H9 (cell line): ENCODE results near the gene ELK1. TPM values are rescaled to one million over a fixed set of nuclear protein-coding genes. Genes with fewer than 3 reads are reported as not detected.

Experiments
- DNase-seq: peaks from one replicate; pipeline ENCODE4 v3.0.0-alpha.2; 2017
- H2AFZ ChIP-seq: one replicate; pipeline ENCODE4 v1.6.1; 2013; ENCODE audit warnings: mild to moderate bottlenecking, low read length, control low read depth, moderate library complexity
- H2AK5ac ChIP-seq: 2 replicates; pipeline ENCODE4 v1.6.1; 2013; ENCODE audit warnings: low read length, control low read depth, mixed read lengths; ENCODE audit not compliant: insufficient read length
- H2BK120ac ChIP-seq: one replicate; pipeline ENCODE4 v1.6.1; 2013; ENCODE audit warnings: low read depth, mild to moderate bottlenecking, low read length, control low read depth, inconsistent platforms; ENCODE audit not compliant: poor library complexity, severe bottlenecking
- H2BK12ac ChIP-seq: 2 replicates; pipeline ENCODE4 v1.6.1; 2013; ENCODE audit warnings: low read length, control low read depth, mixed read lengths, low read depth; ENCODE audit not compliant: insufficient read length
- H2BK15ac ChIP-seq: 2 replicates; pipeline ENCODE4 v1.6.1; 2013; ENCODE audit warnings: low read depth, low read length, control low read depth
- H2BK20ac ChIP-seq: one replicate; pipeline ENCODE4 v1.6.1; 2013; ENCODE audit warnings: low read depth, mild to moderate bottlenecking, low read length, control low read depth, inconsistent platforms; ENCODE audit not compliant: poor library complexity, severe bottlenecking
- H2BK5ac ChIP-seq: 2 replicates; pipeline ENCODE4 v1.6.1; 2013; ENCODE audit warnings: low read length, control low read depth, mixed read lengths; ENCODE audit not compliant: insufficient read length
- H3K14ac ChIP-seq: 2 replicates; pipeline ENCODE4 v1.6.1; 2013; ENCODE audit warnings: low read length, control low read depth; ENCODE audit not compliant: insufficient read depth
- H3K18ac ChIP-seq: 2 replicates; pipeline ENCODE4 v1.6.1; 2013; ENCODE audit warnings: low read depth, mild to moderate bottlenecking, mixed read lengths, low read length, control low read depth; ENCODE audit not compliant: insufficient read length
- H3K23ac ChIP-seq: 2 replicates; pipeline ENCODE4 v1.6.1; 2013; ENCODE audit warnings: low read length, control low read depth, mixed read lengths, low read depth; ENCODE audit not compliant: insufficient read length
- H3K23me2 ChIP-seq: 2 replicates; pipeline ENCODE4 v1.6.1; 2013; ENCODE audit warnings: low read depth, mild to moderate bottlenecking, mixed read lengths, low read length, control low read depth; ENCODE audit not compliant: insufficient read length, poor library complexity, severe bottlenecking
- H3K27ac ChIP-seq: 2 replicates; pipeline ENCODE4 v1.5.1; 2013; ENCODE audit warnings: low read length, control low read depth, mixed read lengths, low read depth; ENCODE audit not compliant: insufficient read length
- H3K27me3 ChIP-seq: 2 replicates; pipeline ENCODE4 v1.6.1; 2013; ENCODE audit warnings: low read length, control low read depth, inconsistent platforms; ENCODE audit not compliant: insufficient read depth
- H3K4ac ChIP-seq: 2 replicates; pipeline ENCODE4 v1.6.1; 2013; ENCODE audit warnings: low read depth, mild to moderate bottlenecking, control low read depth, inconsistent platforms, low read length, moderate library complexity
- H3K4me1 ChIP-seq: 2 replicates; pipeline ENCODE4 v1.6.1; 2013; ENCODE audit warnings: low read length, control low read depth, inconsistent platforms; ENCODE audit not compliant: insufficient read depth
- H3K4me2 ChIP-seq: 2 replicates; pipeline ENCODE4 v1.6.1; 2013; ENCODE audit warnings: low read length, control low read depth, mixed read lengths; ENCODE audit not compliant: insufficient read length, insufficient read depth
- H3K56ac ChIP-seq: 2 replicates; pipeline ENCODE4 v1.6.1; 2013; ENCODE audit warnings: low read depth, mild to moderate bottlenecking, mixed read lengths, low read length, control low read depth; ENCODE audit not compliant: insufficient read length
- H3K79me1 ChIP-seq: 2 replicates; pipeline ENCODE4 v1.6.1; 2013; ENCODE audit warnings: low read depth, mild to moderate bottlenecking, moderate library complexity, low read length, control low read depth, inconsistent platforms; ENCODE audit not compliant: insufficient read depth, poor library complexity, severe bottlenecking
- H3K79me2 ChIP-seq: 2 replicates; pipeline ENCODE4 v1.6.1; 2013; ENCODE audit warnings: low read length, control low read depth, inconsistent platforms; ENCODE audit not compliant: insufficient read depth
- H3K9ac ChIP-seq: 2 replicates; pipeline ENCODE4 v1.6.1; 2013; ENCODE audit warnings: low read length, control low read depth, mixed read lengths; ENCODE audit not compliant: insufficient read length; ENCODE audit errors: extremely low read depth
- H3K9me3 ChIP-seq: one replicate; pipeline ENCODE4 v1.6.1; 2013; ENCODE audit warnings: low read depth, low read length, inconsistent platforms; ENCODE audit not compliant: control insufficient read depth
- H3T11ph ChIP-seq: one replicate; pipeline ENCODE4 v1.6.1; 2013; ENCODE audit warnings: mild to moderate bottlenecking, low read length, control low read depth, inconsistent platforms
- H4K20me1 ChIP-seq: one replicate; pipeline ENCODE4 v1.6.1; 2013; ENCODE audit not compliant: control insufficient read depth, insufficient read length, insufficient read depth
- H4K5ac ChIP-seq: 2 replicates; pipeline ENCODE4 v1.6.1; 2013; ENCODE audit warnings: low read depth, mild to moderate bottlenecking, mixed read lengths, low read length, control low read depth; ENCODE audit not compliant: insufficient read length
- H4K8ac ChIP-seq: replicated peaks from 2 replicates; pipeline ENCODE4 v1.6.1; 2013; ENCODE audit warnings: low read length, control low read depth, mixed read lengths, low read depth; ENCODE audit not compliant: insufficient read length
- H4K91ac ChIP-seq: 2 replicates; pipeline ENCODE4 v1.6.1; 2013; ENCODE audit warnings: low read depth, mild to moderate bottlenecking, moderate library complexity, mixed read lengths, low read length, control low read depth; ENCODE audit not compliant: insufficient read length
- H3K27ac Mint-ChIP-seq, 3 experiments: 2 replicates in 2 of 3; 3 replicates in 1 of 3; pipeline ENCODE4 v1.8.0; 2020 to 2021; ENCODE audit warnings: mixed read lengths in 3 of 3, mild to moderate bottlenecking in 1 of 3, moderate library complexity in 1 of 3
- H3K27me3 Mint-ChIP-seq: 2 replicates; pipeline ENCODE4 v1.8.0; 2021; ENCODE audit warnings: low read depth, mild to moderate bottlenecking, moderate library complexity, mixed read lengths
- H3K36me3 Mint-ChIP-seq, 3 experiments: 2 replicates in 2 of 3; 3 replicates in 1 of 3; pipeline ENCODE4 v1.8.0; 2020 to 2021; ENCODE audit warnings: low read depth in 3 of 3, mixed read lengths in 3 of 3; ENCODE audit not compliant: insufficient read depth in 1 of 3
- H3K4me1 Mint-ChIP-seq, 2 experiments: 2 replicates each; pipeline ENCODE4 v1.8.0; 2020; ENCODE audit warnings: mixed read lengths in 2 of 2
- H3K4me3 Mint-ChIP-seq, 2 experiments: 2 replicates in 1 of 2; 3 replicates in 1 of 2; pipeline ENCODE4 v1.8.0; 2020 to 2021; ENCODE audit warnings: mild to moderate bottlenecking in 2 of 2, mixed read lengths in 2 of 2, moderate library complexity in 1 of 2
- H3K9me3 Mint-ChIP-seq, 2 experiments: 2 replicates in 1 of 2; 3 replicates in 1 of 2; pipeline ENCODE4 v1.8.0; 2020; ENCODE audit warnings: mild to moderate bottlenecking in 2 of 2, mixed read lengths in 2 of 2, moderate library complexity in 1 of 2
- CTCF ChIP-seq: fragments of 200-600 bp; sonication (generic); conservative IDR thresholded peaks from 3 replicates; pipeline ENCODE4 v1.8.0; 2021; ENCODE audit warnings: antibody characterized with exemption, mild to moderate bottlenecking
- WGBS: extraction: QIAGEN DNeasy Blood & Tissue Kit; methylation state at CpG from one replicate; pipeline ENCODE4 v1.1.7; 2013; ENCODE audit warnings: missing lambda C conversion rate, low lambda C conversion rate, mixed read lengths; ENCODE audit not compliant: insufficient read length; ENCODE audit errors: extremely low coverage; 5-methylcytosine and 5-hydroxymethylcytosine counted together
- total RNA-seq: library from RNA; stranded (reverse); gene quantifications from 2 replicates; pipeline ENCODE4 v1.2.1, GENCODE V29; 2021

The ELK1 gene
- total RNA-seq, 1 experiment from 2014 or later, result 49.8 TPM

GRCh38 chrX:47623540-47624027 is 26.8 kb downstream of the ELK1 start:
- no peak overlapping the region for H2BK12ac ChIP-seq
- no peaks in the 10 kb centered on the region for H3K79me2 ChIP-seq
- no peaks in the 10 kb centered on the region for H3K79me1 ChIP-seq
- no peaks in the 10 kb centered on the region for H4K20me1 ChIP-seq
- H3K4ac ChIP-seq, result no peak overlapping the region
- no peak overlapping the region for H3K9ac ChIP-seq
- no peaks in the 10 kb centered on the region for H3K27me3 ChIP-seq
- Mint-ChIP-seq H3K36me3 (peaks cover 0 to 11% (median 9%) of the 10 kb centered on the region in 3 experiments; a peak in 4 of 7 replicates), H3K4me3 (peak overlapping the region; percentile 54 to 70), H3K27ac (peak overlapping the region in 2 of 3 experiments; percentile 36 to 39; a peak in 1 of 7 replicates), H3K9me3 (peaks cover 66 to 80% of the 10 kb centered on the region in 2 experiments), H3K27me3 (peaks cover 13% of the 10 kb centered on the region), H3K4me1 (peaks cover 8 to 17% of the 10 kb centered on the region in 2 experiments)
- H2BK120ac ChIP-seq, result no peak overlapping the region
- DNase-seq, result peak; percentile 94
- no peak overlapping the region for H2BK20ac ChIP-seq
- no peak overlapping the region for H2BK15ac ChIP-seq
- no peak overlapping the region for H4K91ac ChIP-seq
- no peak overlapping the region for H3T11ph ChIP-seq
- no peak overlapping the region for H2AFZ ChIP-seq
- no peak overlapping the region for H2AK5ac ChIP-seq
- no peak overlapping the region for H3K27ac ChIP-seq
- TF ChIP-seq CTCF, result no peak
- H2BK5ac ChIP-seq, result no peak overlapping the region
- H3K14ac ChIP-seq, result no peak overlapping the region
- H3K23me2 ChIP-seq, result peaks cover 3% of the 10 kb centered on the region
- H4K8ac ChIP-seq, result no peak overlapping the region
- H3K4me1 ChIP-seq, result peaks cover 3% of the 10 kb centered on the region; the same call in 1 of the 2 replicates
- H4K5ac ChIP-seq, result no peak overlapping the region
- H3K9me3 ChIP-seq, result peaks cover 50% of the 10 kb centered on the region
- peak overlapping the region; percentile 54 for H3K4me2 ChIP-seq
- no CpG with 5 or more reads among the region's 35 CpGs for WGBS
- no peak overlapping the region for H3K18ac ChIP-seq
- no peak overlapping the region for H3K56ac ChIP-seq
- no peak overlapping the region for H3K23ac ChIP-seq
